H1 (cell line): ENCODE measurements around the gene KRT12. TPM values are rescaled to one million over a fixed set of nuclear protein-coding genes. Genes with fewer than 3 reads are reported as not detected.

Experiments
- CTCF ChIA-PET: fragments of 300-600 bp; sonication (Branson Sonifier 250); formaldehyde crosslinking; loops from one replicate; lab custom pipeline; 2021; ENCODE audit not compliant: partially characterized antibody; lab: Charles Lee
- POLR2A ChIA-PET: fragments of 300-600 bp; sonication (Branson Sonifier 250); formaldehyde crosslinking; loops from one replicate; lab custom pipeline; 2021; ENCODE audit warnings: inconsistent platforms; ENCODE audit not compliant: partially characterized antibody; lab: Charles Lee
- DNase-seq, 2 experiments: peaks; one replicate each; pipeline versions ENCODE4 v3.0.0 to v3.0.0-alpha.2; 2010 to 2022; ENCODE audit warnings: low spot score in 2 of 2, low read depth in 1 of 2, mixed read lengths in 1 of 2
- FAIRE-seq: peaks from 2 replicates; lab custom pipeline; 2011; peaks lifted over from hg19 to GRCh38; lab: Jason Lieb, UNC
- H2AFZ ChIP-seq: 2 replicates; pipeline ENCODE4 v1.8.1; 2012; ENCODE audit warnings: low read length, inconsistent platforms
- H2AK5ac ChIP-seq: 2 replicates; pipeline ENCODE4 v1.6.1; 2013; ENCODE audit warnings: low read depth, low read length
- H2BK120ac ChIP-seq: replicated peaks from 2 replicates; pipeline ENCODE3; 2013; ENCODE audit warnings: low read depth, low read length, inconsistent platforms
- H2BK12ac ChIP-seq: 2 replicates; pipeline ENCODE4 v1.6.1; 2013; ENCODE audit warnings: low read depth, low read length
- H2BK15ac ChIP-seq: 2 replicates; pipeline ENCODE4 v1.6.1; 2013; ENCODE audit warnings: low read length
- H2BK20ac ChIP-seq: 2 replicates; pipeline ENCODE4 v1.6.1; 2013; ENCODE audit warnings: low read length
- H2BK5ac ChIP-seq: 2 replicates; pipeline ENCODE4 v1.6.1; 2013; ENCODE audit warnings: low read depth, low read length
- H3K14ac ChIP-seq: 2 replicates; pipeline ENCODE4 v1.6.1; 2013; ENCODE audit warnings: inconsistent platforms; ENCODE audit not compliant: insufficient read length
- H3K18ac ChIP-seq: 2 replicates; pipeline ENCODE4 v1.6.1; 2013; ENCODE audit warnings: low read length; ENCODE audit errors: extremely low read depth
- H3K23ac ChIP-seq: 2 replicates; pipeline ENCODE4 v1.6.1; 2013; ENCODE audit warnings: inconsistent platforms; ENCODE audit not compliant: insufficient read length
- H3K23me2 ChIP-seq: 2 replicates; pipeline ENCODE4 v1.6.1; 2013; ENCODE audit warnings: low read depth, low read length
- H3K27ac ChIP-seq: 2 replicates; pipeline ENCODE4 v1.6.1; 2011; ENCODE audit warnings: low read depth, low read length, inconsistent platforms
- H3K27me3 ChIP-seq, 4 experiments: replicated peaks in 1 of 4; 1 replicate in 1 of 4; 2 replicates in 3 of 4; pipeline versions ENCODE4 v1.6.1 to v1.8.1; 2011 to 2013; ENCODE audit warnings: low read length in 3 of 4, mild to moderate bottlenecking in 3 of 4, inconsistent platforms in 2 of 4, mixed read lengths in 2 of 4, moderate library complexity in 1 of 4; ENCODE audit not compliant: control insufficient read depth in 3 of 4, insufficient read depth in 3 of 4; ENCODE audit errors: extremely low read depth in 1 of 4
- H3K36me3 ChIP-seq, 4 experiments: 2 replicates each; pipeline versions ENCODE4 v1.6.1 to v1.8.1; 2011 to 2013; ENCODE audit warnings: mild to moderate bottlenecking in 4 of 4, low read length in 3 of 4, moderate library complexity in 2 of 4, control low read depth in 1 of 4, inconsistent platforms in 1 of 4; ENCODE audit not compliant: insufficient read depth in 4 of 4, control insufficient read depth in 2 of 4
- H3K4ac ChIP-seq: replicated peaks from 2 replicates; pipeline ENCODE3; 2013; ENCODE audit warnings: low read length, low read depth, mixed read lengths, inconsistent platforms; ENCODE audit not compliant: insufficient read length
- H3K4me1 ChIP-seq, 4 experiments: replicated peaks in 1 of 4; 1 replicate in 1 of 4; 2 replicates in 3 of 4; pipeline versions ENCODE4 v1.6.1 to v1.8.1; 2011 to 2013; ENCODE audit warnings: low read length in 3 of 4, inconsistent platforms in 2 of 4, mixed read lengths in 1 of 4; ENCODE audit not compliant: insufficient read depth in 4 of 4, control insufficient read depth in 3 of 4
- H3K4me2 ChIP-seq, 2 experiments: 2 replicates each; pipeline versions ENCODE4 v1.6.1 to v1.8.1; 2011 to 2013; ENCODE audit warnings: low read depth in 2 of 2, low read length in 2 of 2, control low read depth in 1 of 2, inconsistent platforms in 1 of 2, mild to moderate bottlenecking in 1 of 2; ENCODE audit not compliant: insufficient read depth in 1 of 2
- H3K4me3 ChIP-seq, 4 experiments: fragments of 200-600, 300-600 bp in 1 of 4; sonication (generic), shearing (Covaris generic), sonication (Bioruptor Twin) in 1 of 4; 2 replicates each; pipeline versions ENCODE4 v1.5.1 to v1.8.1; 2011 to 2016; ENCODE audit warnings: low read length in 4 of 4, low read depth in 3 of 4, control low read depth in 2 of 4, inconsistent platforms in 2 of 4, mild to moderate bottlenecking in 2 of 4, mixed read lengths in 1 of 4, moderate library complexity in 1 of 4; ENCODE audit not compliant: insufficient read depth in 2 of 4; ENCODE audit errors: extremely low read depth in 1 of 4
- H3K56ac ChIP-seq: replicated peaks from 2 replicates; pipeline ENCODE3; 2013; ENCODE audit warnings: low read depth, mild to moderate bottlenecking, mixed read lengths, low read length, inconsistent platforms; ENCODE audit not compliant: insufficient read length
- H3K79me1 ChIP-seq: 2 replicates; pipeline ENCODE4 v1.6.1; 2013; ENCODE audit warnings: low read depth, low read length, control low read depth
- H3K79me2 ChIP-seq, 2 experiments: 2 replicates each; pipeline versions ENCODE4 v1.6.1 to v1.8.1; 2012 to 2013; ENCODE audit warnings: low read length in 2 of 2, mild to moderate bottlenecking in 2 of 2, inconsistent platforms in 1 of 2; ENCODE audit not compliant: insufficient read depth in 2 of 2, control insufficient read depth in 1 of 2
- H3K9ac ChIP-seq, 4 experiments: replicated peaks in 1 of 4; 1 replicate in 1 of 4; 2 replicates in 3 of 4; pipeline versions ENCODE4 v1.6.1 to v1.8.1; 2011 to 2013; ENCODE audit warnings: low read depth in 3 of 4, low read length in 3 of 4, control low read depth in 2 of 4, mild to moderate bottlenecking in 2 of 4, moderate library complexity in 2 of 4, inconsistent platforms in 1 of 4; ENCODE audit errors: extremely low read depth in 1 of 4
- H3K9me3 ChIP-seq, 2 experiments: 2 replicates each; pipeline versions ENCODE4 v1.6.1 to v1.8.1; 2012 to 2013; ENCODE audit warnings: mild to moderate bottlenecking in 2 of 2, moderate library complexity in 2 of 2, control low read depth in 1 of 2, inconsistent platforms in 1 of 2, low read depth in 1 of 2, low read length in 1 of 2, mixed read lengths in 1 of 2; ENCODE audit not compliant: insufficient read depth in 2 of 2
- H4K20me1 ChIP-seq, 2 experiments: replicated peaks in 1 of 2; 2 replicates each; pipeline versions ENCODE3 to v1.8.1; 2011 to 2013; ENCODE audit warnings: inconsistent platforms in 2 of 2, low read length in 2 of 2, mild to moderate bottlenecking in 1 of 2; ENCODE audit not compliant: insufficient read depth in 2 of 2, control insufficient read depth in 1 of 2
- H4K5ac ChIP-seq: 2 replicates; pipeline ENCODE4 v1.6.1; 2013; ENCODE audit warnings: low read length, low read depth, mixed read lengths, inconsistent platforms; ENCODE audit not compliant: insufficient read length
- H4K8ac ChIP-seq: 2 replicates; pipeline ENCODE4 v1.8.0; 2013; ENCODE audit warnings: mild to moderate bottlenecking, moderate library complexity, low read length, inconsistent platforms; ENCODE audit not compliant: insufficient read depth; ENCODE audit errors: extremely low read depth
- H4K91ac ChIP-seq: replicated peaks from 2 replicates; pipeline ENCODE3; 2013; ENCODE audit warnings: low read length, mixed read lengths, inconsistent platforms; ENCODE audit not compliant: insufficient read length
- BCL11A ChIP-seq, 2 experiments: IDR thresholded peaks; one replicate each; pipeline ENCODE4 v1.6.1; 2011; ENCODE audit warnings: low read depth in 2 of 2, low read length in 2 of 2, mild to moderate bottlenecking in 2 of 2
- CHD1 ChIP-seq: IDR thresholded peaks from 2 replicates; pipeline ENCODE4 v1.6.1; 2012; ENCODE audit warnings: low read depth, low read length, improper control_type of control experiment
- POLR2A ChIP-seq, 2 experiments: IDR thresholded peaks; 1 replicate in 1 of 2; 2 replicates in 1 of 2; pipeline ENCODE4 v1.6.1; 2011; ENCODE audit warnings: low read depth in 2 of 2, low read length in 2 of 2, mild to moderate bottlenecking in 2 of 2; ENCODE audit errors: control extremely low read depth in 1 of 2
- RAD21 ChIP-seq, 2 experiments: IDR thresholded peaks in 1 of 2; conservative IDR thresholded peaks in 1 of 2; 2 replicates each; pipeline ENCODE4 v1.6.1; 2011; ENCODE audit warnings: low read depth in 2 of 2, low read length in 2 of 2, improper control_type of control experiment in 1 of 2, inconsistent platforms in 1 of 2, mild to moderate bottlenecking in 1 of 2, moderate library complexity in 1 of 2
- RFX5 ChIP-seq: IDR thresholded peaks from 2 replicates; pipeline ENCODE4 v1.6.1; 2011; ENCODE audit warnings: low read depth, low read length, improper control_type of control experiment, borderline replicate concordance
- SAP30 ChIP-seq: fragments of 300-600 bp; sonication (generic); IDR thresholded peaks from 2 replicates; pipeline ENCODE4 v1.7.1; 2012; ENCODE audit warnings: low read length, moderate library complexity, mild to moderate bottlenecking, inconsistent platforms; ENCODE audit not compliant: insufficient read depth, insufficient replicate concordance
- SIN3A ChIP-seq, 2 experiments: IDR thresholded peaks in 1 of 2; conservative IDR thresholded peaks in 1 of 2; 2 replicates each; pipeline ENCODE4 v1.6.1; 2011 to 2012; ENCODE audit warnings: low read length in 2 of 2, improper control_type of control experiment in 1 of 2, low read depth in 1 of 2, mild to moderate bottlenecking in 1 of 2
- SIRT6 ChIP-seq: IDR thresholded peaks from one replicate; pipeline ENCODE4 v1.7.1; 2012; ENCODE audit warnings: low read length, inconsistent platforms
- SUZ12 ChIP-seq: fragments of 200-600 bp; sonication (generic); IDR thresholded peaks from 2 replicates; pipeline ENCODE4 v1.6.1; 2012; ENCODE audit warnings: mild to moderate bottlenecking, inconsistent platforms, low read length, moderate library complexity, mixed read lengths
- TAF7 ChIP-seq: optimal IDR thresholded peaks from 2 replicates; pipeline ENCODE3; 2011; ENCODE audit warnings: low read depth, mild to moderate bottlenecking, inconsistent platforms, low read length, moderate library complexity, borderline replicate concordance
- TEAD4 ChIP-seq: IDR thresholded peaks from 2 replicates; pipeline ENCODE4 v1.6.1; 2012; ENCODE audit warnings: low read depth, low read length, inconsistent platforms, mixed read lengths
- ZNF274 ChIP-seq: IDR thresholded peaks from 2 replicates; pipeline ENCODE4 v1.7.0; 2012; ENCODE audit warnings: low read length, borderline replicate concordance; ENCODE audit errors: extremely low read depth
- whole genome bisulfite sequencing, 2 experiments: shearing (Covaris generic) in 1 of 2; methylation state at CpG; one replicate each; pipeline versions ENCODE4 v1.1.6 to v1.1.7; 2013 to 2015; ENCODE audit warnings: low lambda C conversion rate in 2 of 2, mixed read lengths in 2 of 2, inconsistent platforms in 1 of 2, low coverage in 1 of 2, missing lambda C conversion rate in 1 of 2; ENCODE audit not compliant: insufficient replicate concordance in 2 of 2, insufficient coverage in 1 of 2, insufficient read length in 1 of 2; ENCODE audit errors: extremely low coverage in 1 of 2, missing lambda C conversion rate in 1 of 2; 5-methylcytosine and 5-hydroxymethylcytosine counted together
- polyA plus RNA-seq, 7 experiments: library from polyadenylated mRNA; depleted of rRNA in 3 of 7; stranded (reverse) in 5 of 7; unstranded in 2 of 7; fragments of >200 nt in 5 of 7; fragments of 200-250 nt in 2 of 7; gene quantifications; 1 replicate in 5 of 7; 2 replicates in 1 of 7; 4 replicates in 1 of 7; pipeline versions ENCODE4 v1.2.1 to v1.2.3, GENCODE V29; 2011 to 2013; ENCODE audit warnings: missing spikeins in 2 of 7, mixed read lengths in 2 of 7
- total RNA-seq: library from RNA; stranded (reverse); fragmentation: NEBNext Ultra II Directional; extraction: Animal tissue kit (Norgen Biotek cat#: 25700); gene quantifications from 2 replicates; pipeline ENCODE4 v1.2.1, GENCODE V29; 2021
- TF ChIP-seq, protein P1 (sequence below): IDR thresholded peaks from 2 replicates; pipeline ENCODE4 v1.6.1; 2012; ENCODE audit warnings: inconsistent platforms

Gene KRT12
- total and polyA plus RNA-seq, 2 of the 8 experiments (the other 6 are each of a cell fraction or from before 2014, with no cell fraction given): not detected

DNA sequence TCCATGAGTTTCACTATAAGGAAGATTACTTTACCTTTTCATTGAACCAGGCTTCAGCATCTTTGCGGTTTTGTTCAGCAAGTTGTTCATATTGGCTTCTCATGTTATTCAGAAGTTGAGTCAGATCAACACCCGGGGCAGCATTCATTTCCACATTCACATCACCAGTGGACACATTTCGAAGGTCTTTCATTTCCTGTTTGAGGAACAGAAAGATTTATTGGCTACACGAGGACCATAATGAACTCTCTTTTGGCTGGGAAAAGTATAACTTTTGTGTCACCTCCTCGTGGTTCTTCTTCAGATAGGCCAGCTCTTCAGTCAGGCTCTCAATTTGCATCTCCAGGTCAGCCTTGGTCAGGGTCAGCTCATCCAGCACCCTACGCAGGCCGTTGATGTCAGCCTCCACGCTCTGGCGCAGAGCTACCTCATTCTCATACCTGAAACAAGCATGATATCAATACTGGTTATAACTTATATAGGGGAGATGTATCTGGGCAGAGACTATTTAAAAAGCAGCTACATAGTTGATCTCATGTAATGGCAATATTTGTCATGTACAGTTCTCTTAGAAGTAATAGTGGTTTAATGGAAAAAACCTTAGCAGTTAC lies 46.7 kb downstream of the KRT12 start:
- Histone ChIP-seq H4K20me1 (no peaks in the 10 kb centered on the region), H3K27ac (no peak overlapping the region), H3K36me3 (peaks cover 0 to 5% (median 4%) of the 10 kb centered on the region in 4 experiments; a peak in 2 of 8 replicates), H2AK5ac (no peak overlapping the region), H2BK15ac (no peak overlapping the region), H4K8ac (no peak overlapping the region), H3K14ac (no peak overlapping the region), H3K9ac (no peak overlapping the region), H2AFZ (no peak overlapping the region), H3K79me1 (no peaks in the 10 kb centered on the region), H2BK120ac (no peak overlapping the region), H4K91ac (no peak overlapping the region), H2BK20ac (no peak overlapping the region), H3K79me2 (no peaks in the 10 kb centered on the region), H3K18ac (no peak overlapping the region), H2BK5ac (no peak overlapping the region), H3K4me3 (peak overlapping the region in 1 of 4 experiments; percentile 86; a peak in 1 of 8 replicates), H2BK12ac (no peak overlapping the region), H3K56ac (no peak overlapping the region), H4K5ac (no peak overlapping the region), H3K4me2 (no peak overlapping the region; a peak in 1 of 4 replicates), H3K23ac (no peak overlapping the region), H3K23me2 (no peaks in the 10 kb centered on the region), H3K9me3 (no peaks in the 10 kb centered on the region), H3K4me1 (no peaks in the 10 kb centered on the region; a peak in 1 of 7 replicates), H3K4ac (no peak overlapping the region), H3K27me3 (no peaks in the 10 kb centered on the region; a peak in 2 of 7 replicates)
- CTCF ChIA-PET: interaction anchor here (0.7 kb wide), 1 partner anchor 16 kb away, joined by 3 read pairs; no protein-coding TSS in a partner anchor
- DNase-seq (no peak), FAIRE-seq (no peak)
- WGBS, 2 experiments: 88% methylated on average over 9 of the region's 9 CpGs; no CpG with 5 or more reads in 1 of the 2 experiments
- POLR2A ChIA-PET: no interaction called here
- TF ChIP-seq SIRT6 (no peak), TAF7 (no peak), RAD21 (IDR thresholded peaks at IDR 0.05 in 1 of 2, conservative IDR thresholded peaks at IDR 0.05 in 1 of 2; ENCODE audit: low read depth in 2 of 2, low read length in 2 of 2) (no peak), RFX5 (no peak), SAP30 (no peak), ZNF274 (no peak), CHD1 (no peak), POLR2A (IDR thresholded peaks at IDR 0.05; ENCODE audit: control extremely low read depth in 1 of 2, low read depth in 2 of 2, low read length in 2 of 2) (no peak), SIN3A (conservative IDR thresholded peaks at IDR 0.05 in 1 of 2, IDR thresholded peaks at IDR 0.05 in 1 of 2; ENCODE audit: low read depth in 1 of 2, low read length in 2 of 2) (no peak), BCL11A (IDR thresholded peaks at IDR 0.05; ENCODE audit: low read depth in 2 of 2, low read length in 2 of 2) (no peak), SUZ12 (no peak), TEAD4 (no peak)
- TF ChIP-seq, protein P1, sequence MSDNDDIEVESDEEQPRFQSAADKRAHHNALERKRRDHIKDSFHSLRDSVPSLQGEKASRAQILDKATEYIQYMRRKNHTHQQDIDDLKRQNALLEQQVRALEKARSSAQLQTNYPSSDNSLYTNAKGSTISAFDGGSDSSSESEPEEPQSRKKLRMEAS: no peak
